ENCODE results near the gene MRPS31. TPM values are rescaled to one million over a fixed set of nuclear protein-coding genes. Genes with fewer than 3 reads are reported as not detected.

MRPS31 gene
- total and polyA plus RNA-seq, 10 of the 15 experiments (the other 5 are each of a cell fraction or from before 2014, with no cell fraction given) = 20.3 to 60.9 (median 43.1) TPM

DNA sequence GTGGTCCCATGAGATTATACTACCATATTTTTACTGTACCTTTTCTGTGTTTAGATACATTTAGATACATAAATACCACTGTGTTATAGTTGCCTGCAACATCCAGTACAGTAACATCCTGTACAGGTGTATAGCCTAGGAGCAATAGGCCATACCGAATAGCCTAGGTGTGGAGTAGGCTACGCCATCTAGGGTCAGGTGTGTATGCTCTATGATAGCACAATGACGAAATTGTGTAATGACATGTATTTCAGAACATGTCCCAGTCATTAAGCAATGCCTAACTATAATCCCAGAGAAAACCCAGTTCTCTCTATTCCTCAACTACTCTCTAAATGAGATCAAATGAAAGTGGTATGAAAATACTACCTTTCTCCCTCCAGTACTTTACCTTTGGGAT lies 22.3 kb upstream of the MRPS31 start (continued):
- TF ChIP-seq, protein P1, sequence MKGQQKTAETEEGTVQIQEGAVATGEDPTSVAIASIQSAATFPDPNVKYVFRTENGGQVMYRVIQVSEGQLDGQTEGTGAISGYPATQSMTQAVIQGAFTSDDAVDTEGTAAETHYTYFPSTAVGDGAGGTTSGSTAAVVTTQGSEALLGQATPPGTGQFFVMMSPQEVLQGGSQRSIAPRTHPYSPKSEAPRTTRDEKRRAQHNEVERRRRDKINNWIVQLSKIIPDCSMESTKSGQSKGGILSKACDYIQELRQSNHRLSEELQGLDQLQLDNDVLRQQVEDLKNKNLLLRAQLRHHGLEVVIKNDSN (IDR thresholded peaks at IDR 0.05; ENCODE audit: borderline replicate concordance, extremely low read length, insufficient read depth, low read depth, low read length) = no peak
- TF ChIP-seq NFIC (IDR thresholded peaks at IDR 0.05; ENCODE audit: low read depth, low read length) = no peak
- no peak for TF ChIP-seq ZBTB4 (CRISPR knock-in tag; IDR thresholded peaks at IDR 0.05)
- TF ChIP-seq, protein P2, sequence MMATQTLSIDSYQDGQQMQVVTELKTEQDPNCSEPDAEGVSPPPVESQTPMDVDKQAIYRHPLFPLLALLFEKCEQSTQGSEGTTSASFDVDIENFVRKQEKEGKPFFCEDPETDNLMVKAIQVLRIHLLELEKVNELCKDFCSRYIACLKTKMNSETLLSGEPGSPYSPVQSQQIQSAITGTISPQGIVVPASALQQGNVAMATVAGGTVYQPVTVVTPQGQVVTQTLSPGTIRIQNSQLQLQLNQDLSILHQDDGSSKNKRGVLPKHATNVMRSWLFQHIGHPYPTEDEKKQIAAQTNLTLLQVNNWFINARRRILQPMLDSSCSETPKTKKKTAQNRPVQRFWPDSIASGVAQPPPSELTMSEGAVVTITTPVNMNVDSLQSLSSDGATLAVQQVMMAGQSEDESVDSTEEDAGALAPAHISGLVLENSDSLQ (IDR thresholded peaks at IDR 0.05) = no peak
- TF ChIP-seq GATAD2B (conservative IDR thresholded peaks at IDR 0.05; ENCODE audit: low read depth) = no peak
- no peak for TF ChIP-seq MEF2A (IDR thresholded peaks at IDR 0.05; ENCODE audit: insufficient read depth, low read depth, low read length)
- no peak for TF ChIP-seq NKRF (conservative IDR thresholded peaks at IDR 0.05)
- TF ChIP-seq ZNF274 (IDR thresholded peaks at IDR 0.05; ENCODE audit: insufficient read depth, insufficient read length) = no peak
- TF ChIP-seq HCFC1 (IDR thresholded peaks at IDR 0.05; ENCODE audit: low read length) = no peak
